CD4-positive, alpha-beta T cell treated with Interleukin-1 beta for 1 hour (primary cell): Measurements from ENCODE around the gene TRIM3.
"Not testable (repeated sequence)": the region's sequence is repeated elsewhere in the genome, so short reads cannot be mapped to it uniquely, and the experiment has no call there.

Experiments
- DNase-seq, 2 donors: peaks; one replicate each; pipeline ENCODE4 v3.0.0-alpha.2; 2020 to 2022

Gene TRIM3

GRCh38 chr11:6473451-6474412 is at the start of gene TRIM3:
Gene TRIM3, minus strand, starts transcription at chr11:6473941. Its CDS starts 8,246 bp downstream, at chr11:6465695.
- peak; percentile 78 to 83 for DNase-seq

GRCh38 chr11:6523253-6523652 is 49.5 kb upstream of the TRIM3 start:
- DNase-seq, result no peak

DNA sequence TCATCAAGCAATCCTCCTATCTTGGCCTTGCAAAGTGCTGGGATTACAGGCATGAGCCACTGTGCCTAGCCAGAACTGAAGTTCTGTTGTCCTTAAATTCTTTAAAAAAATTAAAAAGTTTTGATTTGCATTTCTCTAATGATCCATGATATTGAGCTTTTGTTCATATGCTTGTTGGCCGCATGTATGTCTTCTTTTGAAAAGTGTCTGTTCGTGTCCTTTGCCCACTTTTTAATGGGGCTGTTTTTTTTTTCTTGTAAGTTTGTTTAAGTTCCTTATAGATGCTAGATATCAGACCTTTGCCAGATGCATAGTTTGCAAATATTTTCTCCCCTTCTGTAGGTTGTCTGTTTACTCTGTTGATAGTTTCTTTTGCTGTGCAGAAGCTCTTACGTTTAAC is 48.2 kb upstream of the TRIM3 start:
- not testable (repeated sequence) for DNase-seq

DNA sequence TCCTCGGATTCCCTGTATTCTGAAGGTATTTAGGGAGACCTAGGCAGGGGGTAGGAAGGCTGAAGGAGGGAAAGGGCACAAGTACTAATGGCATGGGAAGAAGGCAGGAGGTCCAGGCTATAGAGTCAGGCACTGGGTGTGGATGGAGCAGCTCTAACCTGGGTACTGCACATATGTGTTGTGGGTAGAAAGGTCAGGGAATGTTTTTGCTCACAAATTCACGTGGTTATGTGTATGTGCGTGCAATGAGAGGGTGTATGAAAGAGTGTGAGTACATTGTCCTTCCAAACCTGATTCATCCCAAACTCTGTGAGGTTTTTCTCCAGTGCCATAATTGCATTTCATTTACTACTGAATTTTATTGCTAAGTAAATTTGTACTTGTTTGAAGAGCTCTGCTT is 46.5 kb upstream of the TRIM3 start:
- DNase-seq, result no peak

DNA sequence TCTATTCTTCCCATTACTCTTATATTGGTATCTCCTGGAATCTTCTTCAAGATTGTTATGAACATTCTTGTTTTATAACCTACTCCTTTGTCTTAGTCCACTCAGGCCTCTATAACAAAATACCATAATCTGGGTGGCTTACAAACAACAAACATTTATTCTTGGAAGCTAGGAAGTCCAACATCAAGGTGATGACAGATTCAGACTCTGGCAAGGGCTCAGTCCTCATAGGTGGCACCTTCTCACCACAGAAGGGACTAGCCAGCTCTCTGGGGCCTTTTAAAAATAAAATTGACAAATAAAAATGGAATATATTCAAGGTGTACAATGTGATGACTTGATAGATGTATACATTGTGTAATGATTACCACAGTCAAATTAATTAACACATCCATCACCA is 43.1 kb upstream of the TRIM3 start:
- DNase-seq, result no peak

GRCh38 chr11:6505577-6506240 is 32.0 kb upstream of the TRIM3 start:
- peak in 1 of 2 donors; percentile 47 for DNase-seq

DNA sequence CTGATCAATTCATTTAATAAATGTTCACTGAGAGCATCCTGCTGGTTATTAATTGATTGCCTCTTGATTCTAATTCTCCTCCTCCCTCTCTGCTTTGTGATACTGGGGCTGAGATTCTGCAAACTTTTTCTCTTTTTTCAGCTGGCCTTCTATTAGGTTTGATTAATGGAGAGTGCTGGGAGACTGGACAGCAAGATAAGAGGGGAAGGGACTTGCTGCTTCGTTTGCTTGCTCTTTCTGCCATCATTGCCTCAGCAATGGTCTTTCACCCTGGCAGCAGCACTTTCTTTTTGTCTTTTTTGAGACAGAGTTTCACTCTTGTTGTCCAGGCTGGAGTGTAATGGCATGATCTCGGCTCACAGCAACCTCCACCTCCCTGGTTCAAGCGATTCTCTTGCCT is 30.4 kb upstream of the TRIM3 start:
- no peak for DNase-seq

DNA sequence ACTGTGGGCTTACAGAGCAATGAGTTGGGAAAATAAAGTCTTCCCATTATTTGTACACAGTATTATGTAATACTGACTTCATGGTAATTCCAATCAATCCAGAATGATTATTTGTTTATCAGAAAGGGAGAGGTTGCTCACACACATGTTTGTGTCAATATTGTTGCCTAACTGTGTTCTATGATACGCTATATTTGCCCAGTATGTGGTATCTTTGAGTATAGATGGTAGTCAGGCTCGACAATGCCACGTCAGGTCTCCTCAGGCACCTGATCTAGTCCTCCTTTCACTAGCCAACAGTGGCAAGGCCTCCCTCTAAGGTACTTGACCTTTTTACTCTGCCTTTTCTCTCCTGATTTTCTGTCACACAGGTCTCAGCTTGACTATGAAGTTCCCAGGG is 28.6 kb upstream of the TRIM3 start:
- DNase-seq, result no peak

GRCh38 chr11:6498544-6498943 is 24.8 kb upstream of the TRIM3 start:
- no peak for DNase-seq

- no peak for DNase-seq
These were observed 24.4 kb upstream of the TRIM3 start for GRCh38 chr11:6498121-6498520.

GRCh38 chr11:6497069-6497839 is 23.5 kb upstream of the TRIM3 start, which contains the start of gene DNHD1:
Gene DNHD1, plus strand, starts transcription at chr11:6497280. Its CDS starts 936 bp downstream, at chr11:6498216.
- no peak for DNase-seq

DNA sequence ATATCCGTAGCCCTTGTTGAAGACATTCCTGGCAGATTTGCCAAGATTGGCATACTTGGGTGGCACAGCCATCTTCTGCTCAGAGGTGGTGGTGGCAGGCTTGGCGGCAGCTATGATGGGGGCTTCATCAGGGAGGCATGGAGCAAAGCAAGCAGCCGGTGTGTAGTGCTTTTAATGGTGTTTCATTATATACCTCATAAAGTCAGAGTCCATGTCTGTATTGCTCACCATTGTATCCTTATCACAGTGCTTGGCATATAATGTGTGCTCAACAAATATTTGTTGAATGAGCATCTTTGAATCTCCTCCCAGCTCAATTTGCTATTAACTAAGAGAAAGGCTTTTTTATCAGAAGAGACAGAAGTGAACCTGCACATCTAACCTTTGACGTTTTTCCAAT is 15.6 kb upstream of the TRIM3 start:
- DNase-seq, result no peak

DNA sequence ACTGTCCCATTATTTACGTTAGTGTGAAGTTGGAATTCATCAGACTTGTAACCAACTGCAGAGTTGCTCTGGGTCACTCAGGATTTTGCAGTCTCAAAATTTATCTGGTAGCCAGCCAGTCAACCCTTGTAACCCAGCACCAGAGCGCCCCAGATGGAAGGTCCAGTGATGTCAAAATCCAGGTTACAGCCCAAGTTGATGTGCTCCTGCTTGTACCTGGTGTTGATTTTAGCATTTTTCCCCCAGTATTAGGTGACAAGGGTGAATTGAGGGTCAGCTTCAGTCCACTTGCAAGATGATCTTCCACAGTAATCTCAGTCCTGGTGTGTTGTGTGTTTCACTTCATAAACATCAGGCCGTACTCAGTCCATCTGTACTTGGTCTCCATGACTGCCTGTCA is 15.1 kb upstream of the TRIM3 start:
- no peak for DNase-seq

DNA sequence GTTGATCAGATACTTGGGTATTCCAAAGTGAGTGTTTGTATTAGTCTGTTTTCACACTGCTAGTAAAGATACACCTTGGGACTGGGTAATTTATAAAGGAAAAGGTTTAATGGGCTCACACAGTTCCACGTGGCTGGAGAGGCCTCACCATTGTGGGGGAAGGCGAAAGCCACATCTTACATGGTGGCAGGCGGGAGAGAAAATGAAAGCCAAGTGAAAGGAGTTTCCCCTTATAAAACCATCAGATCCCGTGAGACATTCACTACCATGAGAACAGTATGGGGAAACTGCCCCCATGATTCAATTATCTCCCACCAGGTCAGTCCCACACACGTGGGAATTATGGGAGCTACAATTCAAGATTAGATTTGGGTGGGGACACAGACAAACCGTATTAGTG is 14.6 kb upstream of the TRIM3 start:
- no peak for DNase-seq

GRCh38 chr11:6486938-6487337 is 13.2 kb upstream of the TRIM3 start:
- DNase-seq, result no peak

- DNase-seq, result no peak
These were observed 12.5 kb upstream of the TRIM3 start for GRCh38 chr11:6486256-6486655.

DNA sequence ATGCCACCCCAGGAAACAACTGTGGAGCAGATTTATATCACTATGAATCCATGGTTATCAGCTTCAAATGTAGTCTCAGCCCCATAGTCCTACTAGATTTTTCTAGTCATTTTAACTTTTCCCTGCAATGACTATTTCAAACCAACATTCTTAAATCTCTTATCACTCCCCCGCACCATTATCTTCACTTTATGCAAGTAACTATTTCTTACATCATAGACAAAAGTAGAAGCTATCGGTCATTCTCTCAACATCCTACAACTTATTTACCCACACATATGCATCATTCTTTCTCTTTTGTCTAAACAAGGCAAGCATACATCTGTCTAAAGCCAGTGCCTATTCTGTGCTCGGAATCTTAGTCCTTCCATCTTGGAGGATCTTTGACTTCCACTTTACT is 11.9 kb upstream of the TRIM3 start:
- no peak for DNase-seq

- no peak for DNase-seq
These were observed 9.3 kb upstream of the TRIM3 start for GRCh38 chr11:6483015-6483414.

GRCh38 chr11:6482441-6482840 is 8.7 kb upstream of the TRIM3 start:
- DNase-seq, result no peak

DNA sequence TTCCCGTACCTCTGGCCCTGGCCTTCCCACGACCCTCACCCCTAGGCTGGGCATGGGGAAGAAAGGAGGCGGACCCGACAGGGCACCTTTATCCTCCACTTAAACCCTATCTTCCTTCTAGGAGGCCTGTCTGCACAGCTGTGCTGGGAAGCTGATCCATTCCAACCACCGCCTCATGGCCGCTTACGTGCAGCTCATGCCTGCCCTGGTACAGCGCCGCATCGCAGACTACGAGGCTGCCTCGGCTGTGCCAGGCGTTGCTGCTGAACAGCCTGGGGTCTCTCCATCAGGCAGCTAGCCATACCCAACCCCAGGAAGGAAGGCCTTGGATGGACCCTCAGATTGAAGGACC is 8.2 kb upstream of the TRIM3 start:
- DNase-seq, result no peak

DNA sequence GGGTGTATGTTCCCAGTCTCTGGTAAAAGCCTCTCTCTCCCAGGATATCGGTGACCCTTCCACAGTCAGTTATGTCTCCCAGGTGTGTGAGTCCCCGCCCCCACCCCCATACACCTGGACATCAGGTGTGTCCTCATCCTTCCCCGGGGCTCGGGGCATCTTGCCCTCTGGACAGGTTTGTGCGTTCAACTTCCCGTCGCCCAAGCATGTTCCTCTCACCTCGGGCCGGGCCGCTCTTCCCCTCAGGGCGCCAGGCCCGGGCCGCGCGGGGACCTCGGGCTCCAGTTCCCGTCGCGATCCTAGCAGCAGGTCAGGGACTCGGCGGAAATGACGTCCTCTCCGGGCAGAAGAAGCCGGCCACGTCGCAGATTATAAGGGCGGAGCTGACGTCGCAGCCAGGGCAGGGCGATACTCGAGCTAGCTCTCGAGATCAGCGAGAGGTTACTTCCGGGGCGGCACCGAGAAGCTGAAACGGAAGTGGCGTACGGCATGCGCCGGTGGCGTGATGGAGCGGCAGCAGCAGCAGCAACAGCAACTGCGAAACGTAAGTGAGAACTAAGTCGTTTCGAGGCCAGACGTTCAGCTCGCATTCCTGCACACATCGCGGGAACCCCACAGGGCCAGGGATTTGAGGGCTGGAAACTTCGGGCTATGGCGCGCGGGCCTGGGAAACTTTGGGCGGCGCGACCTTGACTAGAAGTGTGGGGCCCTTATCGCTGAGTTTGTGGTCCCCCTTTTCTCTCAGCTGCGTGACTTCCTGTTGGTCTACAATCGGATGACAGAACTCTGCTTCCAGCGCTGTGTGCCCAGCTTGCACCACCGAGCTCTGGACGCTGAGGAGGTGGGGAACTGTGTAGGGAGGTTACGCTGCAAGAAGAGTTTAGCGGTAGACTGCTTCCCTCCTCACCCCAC is 7.5 kb upstream of the TRIM3 start, which contains the start of the genes ARFIP2 and TIMM10B:
TSS of gene ARFIP2 (minus strand) at position 320 of the 912 bp plus-strand sequence. CDS start 910 bp downstream, outside the sequence.
TSS of gene TIMM10B (plus strand) at position 490 of the 912 bp plus-strand sequence. CDS start at position 506, 16 bp downstream.
- peak; percentile 96 to 98 for DNase-seq
